Psoas muscle (tissue), 8 donors: ENCODE data around the gene CADPS. TPM values are rescaled to one million over a fixed set of nuclear protein-coding genes. Genes with fewer than 3 reads are reported as not detected.

Experiments used
- ATAC-seq, 4 donors: fragments of 200-7000 bp; cut with Tn5 transposase; one replicate each; pipeline ENCODE4 v1.9.1; 2020; ENCODE audit warnings: moderate library complexity in 3 of 4, mild to moderate bottlenecking in 2 of 4
- DNase-seq, 2 donors: peaks; one replicate each; pipeline ENCODE4 v3.0.0-alpha.2; 2020
- H3K27ac ChIP-seq: fragments of 200-600 bp; one replicate; pipeline ENCODE4 v1.8.0; 2022
- H3K27me3 ChIP-seq, 3 donors: fragments of 200-600 bp in 1 of 3; one replicate each; pipeline versions ENCODE4 v1.6.1 to v1.8.0; 2013 to 2022; ENCODE audit warnings: low read length in 2 of 3, mild to moderate bottlenecking in 2 of 3, moderate library complexity in 1 of 3; ENCODE audit not compliant: insufficient read depth in 3 of 3
- H3K36me3 ChIP-seq, 2 donors: fragments of 200-600 bp in 1 of 2; one replicate each; pipeline versions ENCODE4 v1.6.1 to v1.8.0; 2013 to 2022; ENCODE audit warnings: low read depth in 1 of 2, mild to moderate bottlenecking in 1 of 2, moderate library complexity in 1 of 2; ENCODE audit not compliant: insufficient read depth in 1 of 2
- H3K4me1 ChIP-seq: fragments of 200-600 bp; one replicate; pipeline ENCODE4 v1.8.0; 2022
- H3K4me3 ChIP-seq: fragments of 200-600 bp; one replicate; pipeline ENCODE4 v1.8.0; 2022; ENCODE audit warnings: mild to moderate bottlenecking
- H3K9me3 ChIP-seq: fragments of 200-600 bp; one replicate; pipeline ENCODE4 v1.8.0; 2022
- WGBS, 3 donors: extraction: QIAGEN DNeasy Blood & Tissue Kit; methylation state at CpG; one replicate each; pipeline versions ENCODE4 v1.1.6 to v1.1.7; 2013; 5-methylcytosine and 5-hydroxymethylcytosine counted together
- intact Hi-C, 2 donors: fragments of 100-400 bp; cut with DNase I; formaldehyde crosslinking; loops; one replicate each; pipeline versions ENCODE4 v1.11.0 to v1.14.2; 2022
- polyA plus RNA-seq, 3 donors: library from polyadenylated mRNA; stranded (reverse); fragments of 200-250 nt; gene quantifications; one replicate each; pipeline ENCODE4 v1.2.3, GENCODE V29; 2013
- total RNA-seq, 4 donors: library from RNA; stranded (reverse); fragmentation: NEBNext Ultra II Directional in 2 of 4; extraction: Animal tissue kit (Norgen Biotek cat#: 25700) in 2 of 4; gene quantifications; one replicate each; pipeline versions ENCODE4 v1.2.1 to v1.2.4, GENCODE V29; 2021 to 2023
- TF ChIP-seq, protein P1 (sequence below): fragments of 200-600 bp; IDR thresholded peaks from one replicate; pipeline ENCODE4 v1.8.0; 2022; ENCODE audit warnings: antibody characterized with exemption
- donor health status: healthy with polysubstance abuse.
- donor health status: DM: no; HTN: no; CAD: no; lungs with moderate emphysema.
- donor health status: Bipolar disorder and iron deficiency.
- donor health status: healthy.
- donor health status: DM: yes; HTN: yes; CAD: no.
- donor health status: DM: no; HTN: no; CAD: no.
- donor health status: DM: no; HTN: no; CAD: no.
- donor health status: DM: yes; HTN: yes; CAD: no.

The CADPS gene
- total and polyA plus RNA-seq, 7 donors: 0.01 to 0.07 (median 0.04) TPM; not detected in 4

DNA sequence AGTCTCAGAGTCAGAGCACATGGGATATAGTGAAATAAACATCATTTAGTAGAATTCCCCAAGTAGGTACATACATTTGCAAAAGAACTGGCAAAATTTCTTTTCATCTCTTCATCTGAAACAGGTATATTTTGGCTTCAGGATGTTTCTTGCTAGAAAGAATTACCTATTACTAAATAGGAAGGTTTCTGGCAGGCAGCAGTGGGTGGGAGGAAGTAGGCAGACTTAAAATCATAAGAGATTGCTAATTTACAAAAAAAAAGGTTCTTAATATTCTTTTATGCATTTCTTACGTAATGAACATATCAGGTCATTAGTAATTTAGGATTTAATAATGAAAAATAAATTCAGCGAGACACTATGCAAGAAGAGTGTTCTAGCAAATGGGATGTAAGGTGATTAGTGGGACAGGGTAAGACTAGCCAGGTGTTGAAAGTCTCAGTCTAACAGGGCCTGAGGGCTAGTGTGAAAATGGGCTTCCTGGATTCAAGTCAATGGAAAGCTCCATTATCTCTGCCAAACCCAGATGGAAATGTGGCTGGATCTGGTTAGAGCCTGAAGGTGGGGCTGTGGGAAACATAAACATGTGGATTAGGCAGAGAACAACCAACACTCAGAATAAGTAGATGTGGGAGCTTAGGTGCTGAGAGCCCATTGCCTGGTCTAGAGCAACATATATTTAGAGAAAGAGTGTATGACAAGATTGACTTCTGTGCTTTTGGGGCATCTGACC, 374.5 kb downstream of the CADPS start:
- Histone ChIP-seq H3K36me3 (no peaks in the 10 kb centered on the region), H3K27me3 (no peaks in the 10 kb centered on the region), H3K9me3 (no peaks in the 10 kb centered on the region), H3K4me1 (no peaks in the 10 kb centered on the region), H3K4me3 (no peak overlapping the region), H3K27ac (no peak overlapping the region)
- ATAC-seq (no peak), DNase-seq (no peak)
- intact Hi-C loops: no loop called here
- TF ChIP-seq, protein P1, sequence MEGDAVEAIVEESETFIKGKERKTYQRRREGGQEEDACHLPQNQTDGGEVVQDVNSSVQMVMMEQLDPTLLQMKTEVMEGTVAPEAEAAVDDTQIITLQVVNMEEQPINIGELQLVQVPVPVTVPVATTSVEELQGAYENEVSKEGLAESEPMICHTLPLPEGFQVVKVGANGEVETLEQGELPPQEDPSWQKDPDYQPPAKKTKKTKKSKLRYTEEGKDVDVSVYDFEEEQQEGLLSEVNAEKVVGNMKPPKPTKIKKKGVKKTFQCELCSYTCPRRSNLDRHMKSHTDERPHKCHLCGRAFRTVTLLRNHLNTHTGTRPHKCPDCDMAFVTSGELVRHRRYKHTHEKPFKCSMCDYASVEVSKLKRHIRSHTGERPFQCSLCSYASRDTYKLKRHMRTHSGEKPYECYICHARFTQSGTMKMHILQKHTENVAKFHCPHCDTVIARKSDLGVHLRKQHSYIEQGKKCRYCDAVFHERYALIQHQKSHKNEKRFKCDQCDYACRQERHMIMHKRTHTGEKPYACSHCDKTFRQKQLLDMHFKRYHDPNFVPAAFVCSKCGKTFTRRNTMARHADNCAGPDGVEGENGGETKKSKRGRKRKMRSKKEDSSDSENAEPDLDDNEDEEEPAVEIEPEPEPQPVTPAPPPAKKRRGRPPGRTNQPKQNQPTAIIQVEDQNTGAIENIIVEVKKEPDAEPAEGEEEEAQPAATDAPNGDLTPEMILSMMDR: no peak
- 94 to 97% (median 94%) methylated on average over 2 of the region's 2 CpGs for WGBS, 3 donors

DNA sequence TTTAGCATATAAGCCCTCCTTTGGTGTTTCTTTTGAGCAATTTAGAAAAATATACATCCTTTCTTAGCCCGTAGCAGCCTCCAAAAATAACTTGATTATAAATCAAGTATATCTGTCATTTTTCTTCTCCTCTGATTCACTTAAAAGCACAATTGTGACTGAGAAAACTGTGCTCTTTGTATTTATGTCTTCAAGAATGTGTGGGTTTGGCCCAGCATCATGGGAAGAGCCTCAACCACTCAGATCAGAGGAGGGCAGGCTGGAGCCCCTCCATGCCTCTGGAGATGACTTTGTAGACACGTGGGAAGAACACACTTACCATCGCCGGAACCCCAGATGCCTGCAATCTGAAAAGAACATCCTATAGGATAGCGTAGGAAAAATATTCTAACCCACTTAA, 378.1 kb downstream of the CADPS start:
- H3K36me3 ChIP-seq: no peaks in the 10 kb centered on the region
- intact Hi-C loops: no loop called here
- no peak overlapping the region for H3K4me3 ChIP-seq
- TF ChIP-seq, protein P1: no peak
- no peaks in the 10 kb centered on the region for H3K9me3 ChIP-seq
- DNase-seq (no peak), ATAC-seq (no peak)
- H3K27ac ChIP-seq: no peak overlapping the region
- WGBS, 3 donors: 66 to 78% (median 77%) methylated on average over 5 of the region's 5 CpGs
- H3K4me1 ChIP-seq: no peaks in the 10 kb centered on the region
- H3K27me3 ChIP-seq: no peaks in the 10 kb centered on the region

DNA sequence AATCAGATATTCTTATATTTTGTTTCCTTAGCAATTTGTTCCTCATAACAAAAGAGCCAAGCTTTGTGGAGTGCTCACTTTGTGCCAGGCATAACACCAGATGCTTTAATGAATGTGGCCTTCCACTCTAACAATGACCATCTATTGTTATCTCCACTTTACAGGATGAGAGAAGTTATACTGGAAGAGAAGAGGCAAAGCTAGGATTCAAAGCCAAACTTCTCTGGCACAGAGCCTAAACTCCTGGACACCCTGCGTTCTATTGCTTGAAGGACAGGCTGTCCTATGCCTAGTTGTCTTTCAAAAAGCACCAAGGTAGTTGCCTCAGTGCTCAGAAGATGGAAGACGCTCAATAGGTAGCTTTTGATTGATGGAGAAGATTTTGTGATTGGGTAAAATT, 378.7 kb downstream of the CADPS start:
- Histone ChIP-seq H3K36me3 (no peaks in the 10 kb centered on the region), H3K4me3 (no peak overlapping the region), H3K4me1 (no peaks in the 10 kb centered on the region), H3K27me3 (no peaks in the 10 kb centered on the region), H3K9me3 (no peaks in the 10 kb centered on the region), H3K27ac (no peak overlapping the region)
- no peak for ATAC-seq
- TF ChIP-seq, protein P1: no peak
- WGBS, 3 donors: 54 to 61% (median 56%) methylated on average over 2 of the region's 2 CpGs
- intact Hi-C loops: no loop called here
- no peak for DNase-seq

DNA sequence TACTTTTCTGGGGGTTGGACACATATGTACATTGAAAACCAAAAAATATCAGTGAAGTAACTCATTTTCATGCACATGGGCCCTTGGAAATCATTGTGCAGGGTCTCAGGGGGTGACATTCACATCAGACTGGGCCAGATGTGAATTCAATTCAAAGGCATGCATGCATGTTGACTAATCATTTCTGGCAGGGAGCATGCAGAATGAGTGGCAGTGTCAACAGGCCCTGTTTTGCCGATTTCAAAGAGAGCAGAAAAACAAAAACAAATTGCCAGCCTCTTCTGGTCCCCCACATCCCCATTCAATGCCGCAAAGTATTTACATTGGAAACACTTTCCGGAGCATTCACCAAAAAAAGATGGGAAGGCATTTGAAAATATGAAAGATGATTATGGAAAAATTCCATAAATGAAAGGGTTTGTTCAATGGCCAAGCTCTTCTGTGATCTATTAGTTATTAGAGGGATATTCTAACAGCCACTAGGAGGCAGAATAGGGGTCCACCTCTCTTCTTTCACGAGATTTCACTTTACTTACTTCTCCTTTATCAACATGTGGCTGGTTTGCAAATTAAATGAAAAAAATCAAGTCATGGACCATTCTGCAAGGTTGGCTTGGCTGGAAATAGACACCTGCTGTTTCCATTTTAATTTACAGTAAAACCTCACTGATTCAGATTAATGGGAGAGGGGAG, 382.0 kb downstream of the CADPS start:
- no peak for DNase-seq
- no peak for ATAC-seq
- H3K27ac ChIP-seq: no peak overlapping the region
- 25 to 45% (median 27%) methylated on average over 4 of the region's 4 CpGs for WGBS, 3 donors
- H3K9me3 ChIP-seq: no peaks in the 10 kb centered on the region
- no peaks in the 10 kb centered on the region for H3K36me3 ChIP-seq
- H3K4me3 ChIP-seq: no peak overlapping the region
- H3K27me3 ChIP-seq: no peaks in the 10 kb centered on the region
- TF ChIP-seq, protein P1: no peak
- intact Hi-C loops: no loop called here
- no peaks in the 10 kb centered on the region for H3K4me1 ChIP-seq
